ENCODE results near the gene NEUROD4.

GRCh38 chr12:54989829-54990228 is 29.9 kb upstream of the NEUROD4 start:
- no peak for TF ChIP-seq POLR2AphosphoS5 (IDR thresholded peaks at IDR 0.05)
- TF ChIP-seq CTCF (IDR thresholded peaks at IDR 0.05) = no peak
